NCI-H526 treated with DMSO at 0.1 percent for 48 hours (cell line): ENCODE measurements around the gene NAE1.
"Not testable (repeated sequence)": the region's sequence is repeated elsewhere in the genome, so short reads cannot be mapped to it uniquely, and the experiment has no call there.

Experiments
- DNase-seq: peaks from one replicate; lab custom pipeline; 2025; lab: John Stamatoyannopoulos, UW

Gene NAE1

DNA sequence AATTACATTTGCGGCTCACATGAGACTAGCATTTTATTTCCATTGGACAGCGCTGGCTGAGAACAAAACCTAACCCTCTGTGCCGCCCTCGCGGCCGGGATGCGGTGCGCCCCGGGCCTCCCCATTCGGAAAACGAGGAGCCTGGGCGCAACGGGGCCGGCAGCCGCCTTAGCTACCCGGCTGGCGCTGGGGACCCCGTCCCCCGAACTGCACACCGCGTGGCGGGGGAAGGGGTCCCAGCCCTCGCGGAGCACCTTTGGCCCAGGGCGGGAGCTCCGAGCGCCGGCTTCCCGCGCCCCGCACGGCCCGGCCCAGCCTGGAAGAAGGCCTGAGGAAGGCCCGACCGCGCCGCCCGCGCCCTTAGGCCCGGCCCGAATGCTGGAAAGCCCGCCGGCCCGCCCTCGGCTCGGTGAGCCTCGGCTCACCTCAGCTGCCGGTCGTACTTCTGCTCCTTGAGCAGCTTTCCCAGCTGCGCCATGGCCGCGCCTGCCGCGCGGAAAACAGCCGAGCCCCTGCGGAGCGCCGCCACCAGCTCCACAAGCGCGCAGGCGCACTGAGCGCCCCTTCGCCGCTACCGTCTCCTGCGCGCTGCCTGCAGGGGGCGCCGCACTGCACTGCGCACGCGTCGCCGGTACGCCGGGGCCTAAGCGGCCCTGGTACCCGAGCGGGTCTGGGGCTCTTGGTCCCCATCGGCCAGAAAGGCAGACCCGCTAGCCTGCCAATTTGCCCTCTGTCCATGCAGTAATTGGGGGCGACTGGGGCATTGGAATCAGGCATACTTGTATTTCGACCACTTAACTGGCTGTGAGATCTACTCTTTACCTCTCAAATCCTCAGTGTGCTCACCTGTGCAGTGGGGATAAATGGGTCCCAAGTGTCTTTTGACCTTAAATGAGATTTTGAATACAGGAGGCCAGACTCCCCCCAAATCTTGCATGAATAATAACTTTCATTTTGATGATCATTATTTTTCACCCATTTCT is at the start of gene NAE1:
NAE1 (minus strand) TSS at position 555 of the 983 bp plus-strand sequence; CDS start at position 478, 77 bp downstream.
- DNase-seq: peak; percentile 61

DNA sequence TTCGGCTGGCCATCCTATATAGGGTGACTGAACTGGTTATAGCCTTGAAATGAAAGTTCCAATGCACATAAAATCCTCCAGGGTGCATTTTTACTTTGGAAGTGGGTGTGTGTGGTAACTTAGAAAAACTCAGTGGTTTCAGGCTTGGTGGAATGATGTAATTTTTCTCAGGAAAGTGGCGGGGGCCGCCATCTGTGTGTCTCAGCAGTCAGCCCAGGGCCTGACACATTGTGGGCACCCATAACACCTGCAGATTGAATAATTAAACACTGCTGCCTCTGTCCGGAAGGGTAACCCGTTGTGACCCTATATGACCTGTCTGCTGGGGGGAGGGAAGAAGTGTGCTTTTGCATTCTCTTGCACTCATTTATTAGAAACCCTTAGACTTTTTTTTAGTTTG is 47.3 kb upstream of the NAE1 start:
- DNase-seq: no peak

DNA sequence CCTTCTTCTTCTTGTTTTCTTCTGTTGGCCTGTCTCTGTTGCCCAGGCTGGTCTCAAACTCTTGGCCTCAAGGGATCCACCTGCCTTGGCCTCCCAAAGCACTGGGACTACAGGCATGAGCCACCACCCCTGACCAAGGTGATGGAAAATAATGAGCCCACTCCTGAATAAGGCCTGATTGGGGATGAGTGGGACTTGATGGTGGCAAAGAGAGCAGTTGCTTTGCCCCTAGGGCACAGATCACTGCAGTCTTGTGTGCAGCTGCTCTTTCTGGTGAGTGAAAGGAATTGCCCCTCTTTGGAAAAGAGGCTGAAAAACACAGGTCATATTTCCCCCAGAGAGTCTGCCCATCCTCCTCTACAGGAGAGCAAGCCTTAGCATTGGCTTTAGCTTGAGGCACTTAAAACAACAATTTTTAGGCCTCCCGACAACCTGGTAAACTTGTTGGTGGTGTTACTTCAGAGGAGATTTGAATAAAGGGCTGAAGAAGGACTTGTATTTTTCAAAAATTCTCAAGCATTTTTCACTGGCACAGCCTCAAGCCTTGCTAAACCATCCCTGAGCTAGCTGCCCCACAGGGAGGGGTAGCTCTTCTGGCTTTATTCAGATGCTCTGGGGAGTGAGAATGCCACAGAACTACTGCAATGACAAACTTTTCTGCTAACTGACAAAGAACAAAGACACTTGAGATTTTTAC is 43.5 kb upstream of the NAE1 start:
- no peak for DNase-seq

DNA sequence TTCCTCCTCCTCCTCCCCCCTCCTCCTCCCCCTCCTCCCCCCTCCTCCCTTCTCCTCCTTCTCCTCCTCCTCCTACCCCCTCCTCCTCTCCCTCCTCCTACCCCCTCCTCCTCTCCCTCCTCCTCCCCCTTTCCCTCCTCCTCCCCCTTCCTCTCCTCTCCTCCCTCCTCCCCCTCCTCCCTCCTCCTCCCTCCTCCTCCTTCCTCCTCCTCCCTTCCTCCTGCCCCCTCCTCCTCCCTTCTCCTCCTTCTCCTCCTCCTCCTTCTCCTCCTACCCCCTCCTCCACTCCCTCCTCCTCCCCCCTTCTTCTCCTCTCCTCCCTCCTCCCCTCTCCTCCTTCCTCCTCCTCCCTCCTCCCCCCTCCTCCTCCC is 42.9 kb upstream of the NAE1 start:
- DNase-seq: no peak

DNA sequence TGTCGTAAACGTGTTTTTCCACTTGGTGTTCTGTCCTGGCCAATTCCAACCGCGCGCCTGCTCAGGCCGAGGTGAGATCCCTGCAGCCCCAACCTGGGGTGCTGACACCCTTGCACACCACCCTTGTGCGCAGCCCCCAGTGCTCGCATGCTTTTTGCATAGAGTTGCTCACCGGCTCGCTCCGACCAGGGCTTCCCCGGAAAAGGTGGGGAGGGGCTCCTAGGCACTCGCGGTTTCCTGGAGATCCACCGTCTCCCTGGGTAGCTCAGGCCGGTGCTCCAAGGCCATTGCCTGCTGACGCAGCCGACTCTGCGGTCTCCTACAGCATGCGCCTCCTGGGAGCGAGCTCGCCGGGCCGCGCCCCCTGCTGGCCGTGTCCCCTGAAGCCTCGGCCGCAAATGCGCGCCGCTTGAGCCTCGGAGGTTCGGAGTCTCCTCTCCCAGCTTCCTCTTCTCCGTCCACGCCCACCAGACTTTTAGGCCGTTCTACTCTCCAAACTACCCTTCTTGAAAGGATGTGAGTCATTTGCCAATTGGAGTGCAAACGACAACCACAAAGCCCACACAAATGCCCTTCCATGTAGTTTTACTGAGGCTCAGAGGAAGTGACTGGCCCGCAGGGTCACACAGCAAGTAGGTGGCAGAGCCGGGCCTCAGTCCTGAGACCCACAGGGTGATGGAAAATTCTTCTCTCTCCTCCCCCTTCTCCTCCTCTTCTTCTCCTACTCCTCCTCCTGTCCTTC is 42.3 kb upstream of the NAE1 start:
- DNase-seq: peak; percentile 64

DNA sequence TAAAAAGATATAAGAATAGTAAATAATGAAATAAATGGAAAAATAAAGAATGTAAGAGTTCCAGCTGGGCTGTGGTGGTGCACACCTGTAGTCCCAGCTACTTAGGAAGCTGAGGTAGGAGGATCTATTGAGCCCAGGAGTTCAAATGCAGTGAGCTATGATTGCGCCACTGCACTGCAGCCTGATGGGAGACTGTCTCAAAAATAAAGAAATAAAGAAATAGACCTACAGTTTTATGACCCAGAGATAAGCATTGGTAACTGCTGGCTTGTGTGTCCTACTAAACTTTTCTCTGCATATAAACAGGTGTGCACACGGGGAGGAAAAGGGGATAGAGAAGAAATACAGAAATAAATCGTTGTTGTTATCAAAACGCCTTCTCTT is 41.8 kb upstream of the NAE1 start:
- no peak for DNase-seq

DNA sequence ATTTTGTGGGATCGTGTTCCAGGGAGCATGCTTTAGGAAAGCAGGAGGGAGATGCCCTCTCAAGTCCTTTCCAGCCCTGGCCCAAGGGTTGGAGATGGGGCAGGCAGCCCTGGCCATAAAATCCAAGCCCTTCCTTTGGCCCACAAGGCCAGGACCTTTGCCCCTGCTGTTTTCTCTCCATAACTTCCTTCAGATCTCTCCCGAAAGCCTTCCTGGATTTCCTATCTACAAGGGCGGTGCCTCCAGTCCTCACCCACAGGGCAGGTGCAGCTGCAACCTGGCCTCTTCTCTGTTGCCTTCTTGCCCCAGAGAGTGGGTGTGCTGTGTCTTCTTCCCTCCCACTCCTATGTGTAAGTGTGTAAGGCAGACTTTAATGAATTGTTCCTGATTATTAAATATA is 41.1 kb upstream of the NAE1 start:
- DNase-seq: no peak

DNA sequence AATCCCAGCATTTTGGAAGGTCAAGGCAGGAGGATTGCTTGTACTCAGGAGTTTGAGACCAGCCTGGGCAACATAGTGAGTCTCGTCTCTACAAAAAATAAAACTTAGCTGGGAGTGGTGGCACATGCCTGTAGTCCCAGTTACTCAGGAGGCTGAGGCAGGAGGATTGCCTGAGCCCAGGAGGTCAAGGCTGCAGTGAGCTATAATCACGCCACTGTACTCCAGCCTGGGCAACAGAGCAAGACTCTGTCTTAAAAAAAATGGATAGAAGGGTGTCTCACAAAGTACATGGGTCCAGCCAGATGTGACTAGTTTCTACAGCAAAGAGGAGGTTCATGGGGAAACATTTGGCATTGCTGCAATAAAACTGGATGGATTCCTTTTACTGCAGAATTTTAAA is 40.6 kb upstream of the NAE1 start:
- DNase-seq: not testable (repeated sequence)

DNA sequence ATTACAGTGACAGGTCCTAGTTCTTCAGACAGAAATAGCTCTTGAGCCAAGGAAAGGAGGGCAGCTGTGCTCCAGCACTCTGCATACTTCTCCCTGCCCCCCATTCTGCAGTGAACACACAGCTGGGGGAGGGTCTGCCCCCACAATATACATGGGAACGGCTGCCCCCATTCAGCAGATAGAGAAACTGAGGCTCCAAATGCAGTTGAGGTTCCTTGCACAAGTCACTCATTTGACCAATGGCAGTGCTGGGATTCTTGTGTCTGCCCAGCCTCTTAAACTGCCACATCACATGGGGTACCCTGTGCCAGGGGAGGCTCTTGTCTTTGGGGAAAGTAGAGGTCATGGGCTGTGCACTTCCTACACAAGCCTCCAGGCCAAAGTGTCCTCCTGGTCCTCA is 38.6 kb upstream of the NAE1 start:
- no peak for DNase-seq

DNA sequence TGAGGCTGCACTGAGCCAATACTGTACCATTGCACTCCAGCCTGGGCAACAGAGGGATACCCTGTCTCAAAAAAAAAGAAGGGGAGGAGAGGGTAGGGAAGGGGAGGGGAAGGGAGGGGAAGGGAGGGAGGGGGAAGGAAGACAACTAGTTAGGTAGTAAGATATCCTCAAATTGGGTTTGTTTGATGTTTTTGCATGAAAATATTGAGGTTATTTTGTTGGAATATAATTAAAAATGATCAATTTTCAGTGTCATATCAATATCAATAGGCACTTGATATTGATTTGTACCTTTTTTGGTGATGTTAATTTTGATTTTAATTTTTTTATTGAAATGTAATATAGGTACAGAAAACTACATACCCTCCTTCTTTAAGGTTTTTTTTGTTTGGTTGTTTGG is 32.9 kb upstream of the NAE1 start:
- no peak for DNase-seq

DNA sequence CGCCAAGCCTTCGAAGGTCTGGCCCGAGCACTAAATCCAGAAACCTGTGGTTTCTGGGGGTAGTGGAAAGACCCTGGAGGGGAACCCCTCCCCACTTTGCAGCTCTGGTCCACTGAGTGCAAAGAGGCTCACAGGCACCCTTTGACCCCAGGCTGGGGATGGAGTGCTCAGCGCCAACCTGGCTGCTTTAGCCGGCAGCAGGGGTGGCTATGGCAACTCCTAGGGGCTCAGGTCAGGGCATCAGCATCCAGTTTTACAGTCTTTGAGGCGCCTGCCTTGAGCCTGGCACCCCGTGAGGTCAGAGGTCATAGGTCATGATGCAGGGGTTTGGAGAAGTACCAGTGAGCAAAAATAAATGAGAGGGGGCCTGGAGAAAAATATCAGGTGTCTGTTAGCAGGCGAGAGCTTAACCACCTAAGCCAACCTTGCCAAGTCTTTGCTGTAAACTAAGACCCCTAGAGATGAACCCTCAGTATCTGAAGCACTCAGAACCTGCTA is 31.3 kb upstream of the NAE1 start:
- no peak for DNase-seq

DNA sequence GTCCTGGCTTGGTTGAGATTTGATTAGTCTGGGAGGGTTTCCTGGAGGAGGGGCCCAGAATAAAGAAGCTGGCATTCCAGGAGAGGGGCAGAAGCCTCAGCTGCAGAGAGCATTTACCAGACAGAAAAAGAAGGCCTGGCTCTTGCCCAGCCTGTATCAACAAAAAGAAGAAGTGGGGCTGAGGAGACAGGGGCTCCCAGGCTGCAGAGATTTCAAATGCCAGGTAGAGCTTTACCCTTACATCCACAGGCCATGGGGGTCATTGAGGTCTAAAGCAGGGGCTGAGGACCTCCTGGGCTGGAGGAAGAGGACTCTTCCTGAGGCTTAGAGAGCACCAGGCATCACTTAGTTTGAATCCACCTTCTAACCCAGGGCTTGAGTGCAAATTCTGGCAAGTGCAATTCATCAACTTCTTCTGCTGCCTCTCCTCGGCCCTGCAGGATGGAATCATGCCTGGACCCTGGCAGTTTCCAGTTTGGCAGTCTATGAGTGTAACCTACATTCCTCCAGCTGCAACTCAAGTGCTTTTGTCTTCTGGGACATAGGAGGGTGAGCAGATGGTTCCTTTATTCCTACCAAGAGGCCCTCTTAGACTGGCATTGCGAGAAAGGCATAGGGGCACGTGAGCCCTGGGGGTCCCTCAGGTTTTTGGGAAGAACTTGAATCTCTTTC is 28.8 kb upstream of the NAE1 start:
- DNase-seq: no peak

DNA sequence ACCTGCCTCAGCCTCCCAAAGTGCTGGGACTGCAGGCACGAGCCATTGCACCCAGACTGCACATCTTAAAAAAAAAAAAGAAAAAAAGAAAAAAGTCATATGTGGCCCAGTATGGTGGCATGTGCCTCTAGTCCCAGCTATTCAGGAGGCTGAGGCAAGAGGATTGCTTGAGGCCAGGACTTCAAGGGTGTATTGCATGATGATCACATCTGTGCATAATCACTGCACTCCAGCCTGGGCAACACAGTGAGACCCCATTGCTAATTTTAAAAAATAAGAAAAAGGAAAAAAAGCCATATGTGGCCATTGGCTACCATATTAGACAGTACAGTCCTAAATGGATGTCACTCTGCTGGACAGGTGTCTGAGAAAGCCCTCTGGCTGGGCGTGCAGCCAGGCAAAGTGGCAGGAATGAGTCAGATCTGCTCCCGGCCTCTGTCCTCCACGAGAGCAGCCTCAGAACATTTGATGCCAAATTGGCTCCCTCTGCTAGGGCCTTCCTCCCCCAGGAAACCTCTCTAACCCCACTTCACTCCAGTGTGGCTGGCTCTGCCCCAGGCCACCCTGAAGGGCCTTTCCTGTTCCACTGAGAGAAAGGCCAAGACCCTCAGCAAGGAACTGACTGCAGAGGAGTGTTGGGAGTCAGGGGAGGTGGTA is 28.1 kb upstream of the NAE1 start:
- no peak for DNase-seq

DNA sequence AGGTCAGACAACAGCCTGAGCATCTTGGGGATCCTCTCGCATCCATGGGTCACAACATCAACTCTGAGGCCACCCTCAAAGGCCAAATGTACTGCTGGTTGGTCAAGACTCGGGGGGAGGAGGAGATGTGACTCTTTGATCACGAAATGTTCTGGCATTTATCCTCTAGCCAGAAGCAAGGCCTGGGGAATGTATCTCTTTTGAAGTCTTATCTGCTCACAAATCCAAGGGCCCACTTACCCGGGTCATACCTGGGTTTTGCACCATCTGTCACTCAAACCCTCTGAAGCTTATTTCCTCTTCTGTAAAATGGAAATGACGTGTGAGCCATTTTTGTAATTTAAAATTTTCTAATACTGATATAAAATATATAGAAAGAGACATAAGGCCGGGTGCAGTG is 26.7 kb upstream of the NAE1 start:
- no peak for DNase-seq

DNA sequence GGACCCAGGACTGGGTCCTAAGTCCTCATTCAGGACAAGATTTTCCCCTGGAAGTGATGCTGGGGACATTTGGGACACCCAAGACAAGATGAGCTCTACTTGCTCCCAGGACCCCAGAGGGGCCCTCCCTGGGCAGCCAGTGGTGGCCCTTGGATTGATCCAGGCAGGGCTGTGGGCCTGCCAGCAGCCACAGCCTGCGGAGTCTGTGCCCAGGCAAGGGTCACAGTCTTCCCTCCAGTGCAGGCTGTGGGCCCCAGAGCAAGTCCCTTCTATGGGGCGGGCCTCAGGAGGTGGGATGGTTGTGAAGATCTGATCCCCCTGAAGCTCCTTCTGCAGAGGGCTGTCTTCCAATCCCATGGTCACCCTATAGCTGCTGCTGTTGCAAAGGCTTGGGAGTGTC is 26.0 kb upstream of the NAE1 start:
- DNase-seq: no peak

DNA sequence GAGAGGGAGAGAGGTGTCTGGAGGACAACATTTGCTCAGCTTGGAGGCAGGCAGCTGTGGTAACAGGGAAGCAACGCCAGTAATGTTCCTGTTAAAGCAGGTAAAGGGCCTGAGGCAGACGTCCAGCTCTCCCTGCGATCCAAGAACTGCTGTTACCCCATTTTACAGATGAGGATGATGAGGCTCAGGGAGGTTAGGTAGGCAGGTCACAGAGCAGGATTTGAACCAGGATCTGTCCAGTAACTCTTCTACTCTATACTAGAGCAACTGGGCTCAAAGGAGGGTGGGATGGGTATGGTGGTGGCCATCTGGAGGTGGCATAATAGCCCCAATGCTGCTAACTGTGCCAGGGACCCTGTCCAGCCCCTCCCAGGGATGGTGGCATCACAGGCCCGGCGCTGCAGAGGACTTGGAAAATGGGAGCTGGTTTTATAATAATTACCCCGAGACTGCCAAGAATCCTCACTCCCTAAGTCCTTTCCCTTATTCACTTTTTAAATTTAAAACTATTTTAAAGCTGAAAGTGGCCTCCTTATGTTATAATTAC is 25.5 kb upstream of the NAE1 start:
- DNase-seq: no peak

DNA sequence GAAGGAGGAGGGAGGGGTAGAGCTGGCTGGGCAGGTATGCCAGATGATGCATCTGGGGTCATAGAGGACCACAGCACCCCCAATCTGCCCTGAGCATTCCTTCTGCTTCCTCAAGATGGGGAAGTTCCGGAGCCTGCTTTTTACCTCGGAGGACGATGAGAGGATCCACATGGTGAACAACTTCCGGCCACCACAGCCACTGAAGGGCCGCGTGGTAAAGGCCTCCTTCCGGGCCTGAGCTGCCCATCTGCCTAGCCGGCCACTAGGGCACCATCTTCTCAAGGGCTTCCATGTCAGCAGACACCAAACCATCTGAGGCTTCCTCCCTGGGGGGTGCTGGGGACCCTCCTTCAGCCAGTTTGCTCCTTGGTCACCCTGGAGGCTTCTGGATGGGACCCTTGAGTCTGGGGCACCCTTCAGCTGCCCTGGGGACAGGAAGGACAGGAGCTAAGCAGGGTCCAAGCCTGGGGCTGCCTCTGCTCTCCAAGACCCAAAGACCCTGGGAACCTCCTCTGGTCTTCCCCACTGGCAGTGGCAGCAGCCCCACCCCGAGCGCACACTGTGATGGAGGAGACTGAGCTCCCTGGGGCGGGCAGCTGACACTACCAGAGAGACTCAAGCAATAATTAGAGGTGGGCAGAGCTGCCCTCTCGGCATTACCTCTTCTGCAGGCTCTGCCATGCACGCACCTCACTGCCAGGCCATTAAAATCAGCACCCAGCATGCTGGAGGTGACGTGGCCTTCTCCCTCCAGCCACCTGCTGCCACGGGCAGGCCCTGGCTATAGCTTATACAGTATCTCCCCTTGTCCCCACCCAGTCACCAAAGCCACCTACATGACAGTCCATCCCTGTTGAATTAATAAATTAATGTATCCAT is 22.7 kb upstream of the NAE1 start:
- no peak for DNase-seq

DNA sequence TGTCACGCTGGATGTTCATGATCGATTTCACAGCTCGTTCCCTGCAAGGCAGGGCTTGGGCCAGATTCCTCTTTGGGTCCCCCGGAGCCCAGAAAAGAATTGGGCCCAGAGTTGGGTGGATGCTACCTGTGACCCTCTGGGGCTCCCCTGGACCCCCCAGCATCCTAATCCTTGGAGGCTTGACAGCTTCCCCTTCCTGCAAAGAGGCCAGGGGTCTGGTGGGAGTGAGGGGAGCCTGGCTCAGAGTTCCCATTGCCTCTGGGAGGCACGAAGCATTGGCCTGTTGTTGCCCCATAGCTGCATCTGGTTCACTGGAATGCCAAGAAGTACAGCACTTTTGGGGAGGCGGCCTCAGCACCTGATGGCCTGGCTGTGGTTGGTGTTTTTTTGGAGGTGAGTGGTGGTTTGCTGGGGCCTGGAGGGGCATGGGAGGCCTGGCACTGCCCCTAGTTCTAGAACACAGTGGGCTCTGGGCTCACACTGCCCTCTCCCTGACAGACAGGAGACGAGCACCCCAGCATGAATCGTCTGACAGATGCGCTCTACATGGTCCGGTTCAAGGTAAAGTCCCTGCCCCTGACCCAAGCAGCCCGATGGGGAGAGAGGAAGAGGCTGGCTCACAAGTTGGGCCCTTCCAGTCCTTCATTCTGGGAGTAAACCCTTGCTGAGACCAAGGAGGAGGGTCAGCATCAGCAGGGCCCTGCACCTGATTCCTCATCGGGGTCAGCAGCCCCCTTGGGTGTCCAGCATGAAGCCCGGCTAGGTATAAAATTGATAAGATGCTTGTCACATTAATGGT is 20.6 kb upstream of the NAE1 start:
- DNase-seq: no peak

DNA sequence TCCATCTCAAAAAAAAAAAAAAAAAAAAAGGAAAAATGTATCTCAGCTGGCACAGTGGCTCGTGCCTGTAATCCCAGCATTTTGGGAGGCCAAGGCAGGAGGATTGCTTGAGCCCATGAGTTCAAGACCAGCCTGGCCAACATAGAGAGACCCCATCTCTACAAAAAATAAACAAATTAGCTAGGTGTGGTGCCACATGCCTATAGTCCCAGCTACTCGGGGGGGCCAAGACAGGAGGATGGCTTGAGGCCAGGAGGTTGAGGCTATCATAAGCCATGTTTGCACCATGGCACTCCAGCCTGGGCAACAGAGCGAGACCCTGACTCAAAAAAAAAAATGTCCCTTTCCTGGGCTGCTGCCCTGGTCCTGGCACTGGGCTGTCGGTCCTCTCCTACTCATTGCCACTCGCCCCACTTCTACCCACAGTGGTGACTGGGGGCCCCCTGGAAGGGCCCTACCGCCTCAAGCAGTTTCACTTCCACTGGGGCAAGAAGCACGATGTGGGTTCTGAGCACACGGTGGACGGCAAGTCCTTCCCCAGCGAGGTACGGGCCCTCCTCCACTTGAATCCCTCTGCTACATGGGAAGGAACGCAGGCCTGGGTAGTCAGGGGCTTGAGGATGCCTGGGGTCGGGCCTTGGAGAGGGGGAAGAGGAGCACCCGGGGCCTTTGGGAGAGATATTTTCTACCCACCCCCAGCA is 19.5 kb upstream of the NAE1 start:
- DNase-seq: no peak
